Measurements from ENCODE around the gene HYKK.
"Not testable (repeated sequence)": the region's sequence is repeated elsewhere in the genome, so short reads cannot be mapped to it uniquely, and the experiment has no call there.

DNA sequence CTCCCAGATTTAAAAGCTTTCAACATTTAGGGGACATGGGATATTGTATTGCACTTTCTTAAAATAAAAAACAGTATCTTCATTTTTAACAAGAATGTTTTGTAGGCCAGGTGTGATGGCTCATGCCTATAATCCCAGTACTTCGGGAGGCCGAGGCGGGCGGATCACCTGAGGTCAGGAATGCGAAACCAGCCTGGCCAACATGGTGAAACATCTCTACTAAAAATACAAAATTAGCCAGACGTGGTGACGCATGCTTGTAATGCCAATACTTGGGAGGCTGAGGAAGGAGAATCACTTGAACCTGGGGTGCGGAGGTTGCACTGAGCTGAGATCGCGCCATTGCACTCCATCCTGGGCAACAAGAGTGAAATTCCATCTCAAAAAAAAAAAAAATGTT is 52.8 kb downstream of the HYKK start:
- TF ChIP-seq ELF4 (CRISPR knock-in tag; IDR thresholded peaks at IDR 0.05; ENCODE audit: low read depth); JUN (CRISPR knock-in tag; IDR thresholded peaks at IDR 0.05); NFYB (CRISPR knock-in tag; conservative IDR thresholded peaks at IDR 0.05; ENCODE audit: low read depth); TCF7 (CRISPR knock-in tag; IDR thresholded peaks at IDR 0.05; ENCODE audit: low read depth); TP53 (CRISPR knock-in tag; IDR thresholded peaks at IDR 0.05); ATF3 (CRISPR knock-in tag; conservative IDR thresholded peaks at IDR 0.05); SMAD3 (CRISPR knock-in tag; IDR thresholded peaks at IDR 0.05; ENCODE audit: borderline replicate concordance); USF2 (CRISPR knock-in tag; IDR thresholded peaks at IDR 0.05); TEAD4 (CRISPR knock-in tag; IDR thresholded peaks at IDR 0.05); MYBL2 (CRISPR knock-in tag; IDR thresholded peaks at IDR 0.05); PRRX2 (CRISPR knock-in tag; IDR thresholded peaks at IDR 0.05): not testable (repeated sequence)
- TF ChIP-seq, protein P1, sequence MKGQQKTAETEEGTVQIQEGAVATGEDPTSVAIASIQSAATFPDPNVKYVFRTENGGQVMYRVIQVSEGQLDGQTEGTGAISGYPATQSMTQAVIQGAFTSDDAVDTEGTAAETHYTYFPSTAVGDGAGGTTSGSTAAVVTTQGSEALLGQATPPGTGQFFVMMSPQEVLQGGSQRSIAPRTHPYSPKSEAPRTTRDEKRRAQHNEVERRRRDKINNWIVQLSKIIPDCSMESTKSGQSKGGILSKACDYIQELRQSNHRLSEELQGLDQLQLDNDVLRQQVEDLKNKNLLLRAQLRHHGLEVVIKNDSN (CRISPR knock-in tag; IDR thresholded peaks at IDR 0.05) = not testable (repeated sequence)

Measured in WTC11 (cell line).